HL-60/S4 treated with phorbol 12-myristate 13-acetate at 8.2 ng/mL for 4 days and 3 days (cell line): ENCODE measurements around the gene CD37.

Experiments
- in situ Hi-C: fragments of 300-500 bp; cut with MboI; formaldehyde crosslinking; loops from 2 replicates; pipeline ENCODE4 v1.15.0; 2022; ENCODE audit warnings: low sequenced_read_pairs

Gene CD37

GRCh38 chr19:49344505-49345423 is 9.6 kb downstream of the CD37 start:
- in situ Hi-C loops = no loop called here

GRCh38 chr19:49347191-49347590 is 12.0 kb downstream of the CD37 start:
- in situ Hi-C loops = no loop called here

- in situ Hi-C loops = no loop called here
Observed at GRCh38 chr19:49347835-49348234, 12.6 kb downstream of the CD37 start.

- in situ Hi-C loops = no loop called here
Observed at GRCh38 chr19:49348305-49349189, 13.3 kb downstream of the CD37 start.

- in situ Hi-C loops = no loop called here
Observed at GRCh38 chr19:49349567-49349966, 14.4 kb downstream of the CD37 start.

GRCh38 chr19:49355909-49356353 is 20.7 kb downstream of the CD37 start:
- in situ Hi-C loops = no loop called here

GRCh38 chr19:49356382-49356781 is 21.2 kb downstream of the CD37 start:
- in situ Hi-C loops = no loop called here

GRCh38 chr19:49357186-49357585 is 22.0 kb downstream of the CD37 start:
- in situ Hi-C loops = no loop called here

- in situ Hi-C loops = no loop called here
Observed at GRCh38 chr19:49359851-49360820, 24.9 kb downstream of the CD37 start.

GRCh38 chr19:49361438-49362047 is 26.3 kb downstream of the CD37 start:
- in situ Hi-C loops = no loop called here

- in situ Hi-C loops = no loop called here
Observed at GRCh38 chr19:49362048-49362928, 27.1 kb downstream of the CD37 start, which contains the start of gene TEAD2. Gene TEAD2 (minus strand): TSS chr19:49362416. CDS start chr19:49360075, 2,341 bp downstream.

GRCh38 chr19:49362929-49363267 is 27.7 kb downstream of the CD37 start:
- in situ Hi-C loops = no loop called here

GRCh38 chr19:49363268-49364082 is 28.3 kb downstream of the CD37 start, which contains the start of gene DKKL1:
Gene DKKL1 (plus strand): TSS chr19:49363877. CDS start chr19:49363999, 122 bp downstream.
- in situ Hi-C loops = no loop called here

GRCh38 chr19:49364083-49364737 is 29.0 kb downstream of the CD37 start:
- in situ Hi-C loops = no loop called here

GRCh38 chr19:49366110-49366509 is 30.9 kb downstream of the CD37 start:
- in situ Hi-C loops = no loop called here

- in situ Hi-C loops = no loop called here
Observed at GRCh38 chr19:49368711-49369358, 33.6 kb downstream of the CD37 start.

- in situ Hi-C loops = no loop called here
Observed at GRCh38 chr19:49371184-49371583, 36.0 kb downstream of the CD37 start.
